A549 (cell line): ENCODE measurements around the gene NSUN5. TPM values are rescaled to one million over a fixed set of nuclear protein-coding genes. Genes with fewer than 3 reads are reported as not detected.

ENCODE experiments used
- ATAC-seq, 2 experiments: fragments of 200-7000 bp in 1 of 2; fragments of >200 bp in 1 of 2; cut with Nextera tagmentation in 1 of 2; cut with Tn5 transposase in 1 of 2; 3 replicates each; pipeline versions ENCODE4 v1.8.0 to v1.9.1; 2018 to 2020; ENCODE audit warnings: mild to moderate bottlenecking in 1 of 2, moderate library complexity in 1 of 2
- CTCF ChIA-PET: fragments of 300-600 bp; sonication (Branson Sonifier 250); formaldehyde crosslinking; extraction: SDS; loops from one replicate; lab custom pipeline; 2021; ENCODE audit warnings: antibody characterized with exemption, inconsistent platforms; lab: Yijun Ruan, JAX
- POLR2A ChIA-PET: fragments of 350-600 bp; formaldehyde crosslinking; extraction: SDS; loops from one replicate; lab custom pipeline; 2021; ENCODE audit warnings: antibody characterized with exemption, inconsistent platforms; lab: Yijun Ruan, JAX
- DNase-seq, 2 experiments: peaks; one replicate each; pipeline versions ENCODE4 v3.0.0 to v3.0.0-alpha.2; 2011 to 2016; ENCODE audit warnings: low read depth in 1 of 2, low spot score in 1 of 2
- FAIRE-seq: peaks from 2 replicates; lab custom pipeline; 2011; peaks lifted over from hg19 to GRCh38; lab: Jason Lieb, UNC
- H3K27ac ChIP-seq, 2 experiments: fragments of >200 bp; sonication (Bioruptor Twin); formaldehyde crosslinking; 3 replicates each; pipeline ENCODE4 v1.5.1; 2016 to 2017
- H3K4me1 ChIP-seq: fragments of >200 bp; sonication (Bioruptor Twin); formaldehyde crosslinking; 3 replicates; pipeline ENCODE4 v1.6.1; 2016
- H3K4me2 ChIP-seq: fragments of >200 bp; sonication (Bioruptor Twin); formaldehyde crosslinking; 3 replicates; pipeline ENCODE4 v1.6.1; 2016
- H3K4me3 ChIP-seq: fragments of >200 bp; sonication (Bioruptor Twin); formaldehyde crosslinking; 3 replicates; pipeline ENCODE4 v1.5.1; 2016
- H3K9me3 ChIP-seq: fragments of >200 bp; sonication (Bioruptor Twin); formaldehyde crosslinking; 3 replicates; pipeline ENCODE4 v1.6.1; 2016
- CBX2 ChIP-seq: fragments of 200-600 bp; sonication (generic); IDR thresholded peaks from 2 replicates; pipeline ENCODE4 v1.6.1; 2016; ENCODE audit warnings: low read depth, mild to moderate bottlenecking, borderline replicate concordance
- CHD4 ChIP-seq: fragments of 200-600 bp; sonication (generic); IDR thresholded peaks from 2 replicates; pipeline ENCODE4 v1.6.1; 2016; ENCODE audit warnings: antibody characterized with exemption, mild to moderate bottlenecking, borderline replicate concordance
- FOSB ChIP-seq: fragments of 250-450 bp; sonication (Bioruptor Pico); IDR thresholded peaks from 2 replicates; pipeline ENCODE4 v1.5.0; 2020; ENCODE audit warnings: mild to moderate bottlenecking, moderate library complexity
- FOSL2 ChIP-seq, 2 experiments: fragments of 450-650 bp in 1 of 2; fragments of >200 bp in 1 of 2; sonication (Bioruptor Twin) in 1 of 2; formaldehyde crosslinking; IDR thresholded peaks; 2 replicates each; pipeline versions ENCODE4 v1.5.0 to v1.6.1; 2016 to 2020; ENCODE audit warnings: mild to moderate bottlenecking in 1 of 2, moderate library complexity in 1 of 2
- HDAC2 ChIP-seq: fragments of 200-600 bp; sonication (generic); IDR thresholded peaks from 2 replicates; pipeline ENCODE4 v1.6.1; 2016
- HEYL ChIP-seq: fragments of 250-450 bp; sonication (Bioruptor Pico); IDR thresholded peaks from 2 replicates; pipeline ENCODE4 v1.8.0; 2021; ENCODE audit warnings: mild to moderate bottlenecking, moderate library complexity
- HOXA7 ChIP-seq: fragments of 250-450 bp; sonication (Bioruptor Pico); IDR thresholded peaks from 2 replicates; pipeline ENCODE4 v1.5.0; 2020; ENCODE audit warnings: mild to moderate bottlenecking, moderate library complexity
- JUN ChIP-seq, 2 experiments: fragments of >200 bp; sonication (Bioruptor Twin); formaldehyde crosslinking; IDR thresholded peaks; 2 replicates in 1 of 2; 3 replicates in 1 of 2; pipeline ENCODE4 v1.6.1; 2016 to 2017
- JUNB ChIP-seq: fragments of >200 bp; sonication (Bioruptor Twin); formaldehyde crosslinking; IDR thresholded peaks from 2 replicates; pipeline ENCODE4 v1.6.1; 2016
- KDM1A ChIP-seq: fragments of 200-600 bp; sonication (generic); IDR thresholded peaks from 2 replicates; pipeline ENCODE4 v1.6.1; 2016; ENCODE audit warnings: low read depth, mild to moderate bottlenecking
- MAZ ChIP-seq: fragments of 150-350 bp; IDR thresholded peaks from 2 replicates; pipeline ENCODE4 v1.6.1; 2014; ENCODE audit warnings: antibody characterized with exemption, low read depth, low read length, borderline replicate concordance
- NPAS2 ChIP-seq: fragments of 250-450 bp; sonication (Bioruptor Pico); IDR thresholded peaks from 2 replicates; pipeline ENCODE4 v1.8.0; 2022; ENCODE audit warnings: mild to moderate bottlenecking, moderate library complexity, borderline replicate concordance
- NR3C1 ChIP-seq: fragments of >200 bp; sonication (Bioruptor Twin); formaldehyde crosslinking; IDR thresholded peaks from 3 replicates; pipeline ENCODE4 v1.6.1; 2017
- PHF8 ChIP-seq: fragments of 200-600 bp; sonication (generic); IDR thresholded peaks from 2 replicates; pipeline ENCODE4 v1.6.1; 2016; ENCODE audit warnings: low read depth, mild to moderate bottlenecking, antibody characterized with exemption, moderate library complexity, borderline replicate concordance
- RAD21 ChIP-seq, 2 experiments: fragments of >200 bp in 1 of 2; sonication (Bioruptor Twin) in 1 of 2; formaldehyde crosslinking in 1 of 2; IDR thresholded peaks in 1 of 2; conservative IDR thresholded peaks in 1 of 2; 2 replicates in 1 of 2; 3 replicates in 1 of 2; pipeline ENCODE4 v1.6.1; 2012 to 2018; ENCODE audit warnings: inconsistent platforms in 1 of 2
- RFX5 ChIP-seq: fragments of 450-650 bp; IDR thresholded peaks from 2 replicates; pipeline ENCODE4 v1.7.1; 2014; ENCODE audit warnings: antibody characterized with exemption, mild to moderate bottlenecking, moderate library complexity
- SMC3 ChIP-seq: fragments of >200 bp; sonication (Bioruptor Twin); formaldehyde crosslinking; IDR thresholded peaks from 3 replicates; pipeline ENCODE4 v1.6.1; 2018; ENCODE audit warnings: inconsistent platforms
- TP53 ChIP-seq: fragments of 250-450 bp; sonication (Bioruptor Pico); IDR thresholded peaks from 2 replicates; pipeline ENCODE4 v1.5.0; 2021; ENCODE audit warnings: mild to moderate bottlenecking, moderate library complexity
- ZC3H11A ChIP-seq: fragments of 450-650 bp; IDR thresholded peaks from 2 replicates; pipeline ENCODE4 v1.6.1; 2014; ENCODE audit warnings: antibody characterized with exemption, mild to moderate bottlenecking
- ZFP36 ChIP-seq: fragments of 450-650 bp; IDR thresholded peaks from 2 replicates; pipeline ENCODE4 v1.6.1; 2014; ENCODE audit warnings: borderline replicate concordance; ENCODE audit not compliant: partially characterized antibody
- WGBS: methylation state at CpG from one replicate; pipeline ENCODE4 v1.1.6; 2017; ENCODE audit errors: missing lambda C conversion rate; 5-methylcytosine and 5-hydroxymethylcytosine counted together
- polyA plus RNA-seq, 4 experiments: library from polyadenylated mRNA; depleted of rRNA in 3 of 4; stranded (reverse); fragments of >200 nt; fragmentation: RNase III in 1 of 4; extraction: RNeasy Plus Mini Kit Qiagen cat#74134 plus additional on column Dnase treatment in 1 of 4; gene quantifications; 2 replicates in 3 of 4; 3 replicates in 1 of 4; pipeline ENCODE4 v1.2.3, GENCODE V29; 2011 to 2017
- TF ChIP-seq, protein P1 (sequence below): IDR thresholded peaks from 2 replicates; pipeline ENCODE4 v1.6.1; 2012; ENCODE audit warnings: low read depth, borderline replicate concordance
- TF ChIP-seq, protein P2 (sequence below): fragments of 150-350 bp; IDR thresholded peaks from 2 replicates; pipeline ENCODE4 v1.6.1; 2014; ENCODE audit warnings: low read depth, mild to moderate bottlenecking, low read length
- TF ChIP-seq, protein P3 (sequence below): IDR thresholded peaks from 2 replicates; pipeline ENCODE4 v1.6.1; 2012
- TF ChIP-seq, protein P4 (sequence below): fragments of >200 bp; sonication (Bioruptor Twin); formaldehyde crosslinking; IDR thresholded peaks from 2 replicates; pipeline ENCODE4 v1.6.1; 2016
- TF ChIP-seq, protein P5 (sequence below): fragments of 250-450 bp; sonication (Bioruptor Pico); IDR thresholded peaks from 2 replicates; pipeline ENCODE4 v1.5.0; 2020; ENCODE audit warnings: low read depth, mild to moderate bottlenecking, moderate library complexity
- TF ChIP-seq, protein P6 (sequence below): fragments of >200 bp; sonication (Bioruptor Twin); formaldehyde crosslinking; IDR thresholded peaks from 3 replicates; pipeline ENCODE4 v1.6.1; 2016
- TF ChIP-seq, protein P7 (sequence below): fragments of >200 bp; sonication (Bioruptor Twin); formaldehyde crosslinking; IDR thresholded peaks from 3 replicates; pipeline ENCODE4 v1.5.1; 2016

The NSUN5 gene
- polyA plus RNA-seq, 2 of the 4 experiments (the other 2 are of a cell fraction) = 38.3 to 38.9 TPM

DNA sequence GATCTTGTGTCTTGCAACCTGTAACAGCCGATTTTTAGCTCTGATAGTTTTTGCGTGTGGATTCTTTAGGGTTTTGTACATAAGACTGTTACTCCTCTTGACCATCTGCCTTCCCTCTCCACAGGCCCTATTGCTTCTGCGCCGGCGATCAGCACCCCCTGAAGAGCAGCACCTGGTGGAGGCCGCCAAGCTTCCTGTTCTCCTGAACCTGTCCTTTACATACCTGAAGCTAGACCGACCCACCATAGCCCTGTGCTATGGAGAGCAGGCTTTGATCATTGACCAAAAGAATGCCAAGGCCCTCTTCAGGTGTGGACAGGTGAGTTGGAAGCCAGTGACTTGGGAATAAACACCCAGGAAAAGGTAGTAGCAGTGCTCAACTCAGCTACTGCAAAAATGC lies 31.9 kb upstream of the NSUN5 start:
- Histone ChIP-seq H3K4me2 (no peak overlapping the region), H3K4me1 (peaks cover 8% of the 10 kb centered on the region; the same call in 2 of the 3 replicates), H3K27ac (no peak overlapping the region)
- ATAC-seq (no peak), DNase-seq (no peak)
- WGBS = 78% methylated on average over 7 of the region's 7 CpGs
- CTCF ChIA-PET = interaction anchor here (1.2 to 7.2 kb wide), 3 partner anchors 11 to 112 kb away, joined by 3 to 57 read pairs (median 6); no protein-coding TSS in a partner anchor
- POLR2A ChIA-PET = no interaction called here
- TF ChIP-seq MAZ (no peak), NPAS2 (no peak), CBX2 (no peak), ZC3H11A (no peak), NR3C1 (no peak), HDAC2 (no peak), RAD21 (conservative IDR thresholded peaks at IDR 0.05 in 1 of 2, IDR thresholded peaks at IDR 0.05 in 1 of 2) (no peak), FOSL2 (IDR thresholded peaks at IDR 0.05) (no peak), FOSL2 (CRISPR knock-in tag; IDR thresholded peaks at IDR 0.05) (no peak), RFX5 (no peak), TP53 (CRISPR knock-in tag) (no peak), PHF8 (no peak)
- TF ChIP-seq, protein P1, sequence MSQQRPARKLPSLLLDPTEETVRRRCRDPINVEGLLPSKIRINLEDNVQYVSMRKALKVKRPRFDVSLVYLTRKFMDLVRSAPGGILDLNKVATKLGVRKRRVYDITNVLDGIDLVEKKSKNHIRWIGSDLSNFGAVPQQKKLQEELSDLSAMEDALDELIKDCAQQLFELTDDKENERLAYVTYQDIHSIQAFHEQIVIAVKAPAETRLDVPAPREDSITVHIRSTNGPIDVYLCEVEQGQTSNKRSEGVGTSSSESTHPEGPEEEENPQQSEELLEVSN = no peak
- TF ChIP-seq, protein P2, sequence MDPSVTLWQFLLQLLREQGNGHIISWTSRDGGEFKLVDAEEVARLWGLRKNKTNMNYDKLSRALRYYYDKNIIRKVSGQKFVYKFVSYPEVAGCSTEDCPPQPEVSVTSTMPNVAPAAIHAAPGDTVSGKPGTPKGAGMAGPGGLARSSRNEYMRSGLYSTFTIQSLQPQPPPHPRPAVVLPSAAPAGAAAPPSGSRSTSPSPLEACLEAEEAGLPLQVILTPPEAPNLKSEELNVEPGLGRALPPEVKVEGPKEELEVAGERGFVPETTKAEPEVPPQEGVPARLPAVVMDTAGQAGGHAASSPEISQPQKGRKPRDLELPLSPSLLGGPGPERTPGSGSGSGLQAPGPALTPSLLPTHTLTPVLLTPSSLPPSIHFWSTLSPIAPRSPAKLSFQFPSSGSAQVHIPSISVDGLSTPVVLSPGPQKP = no peak
- TF ChIP-seq, protein P3, sequence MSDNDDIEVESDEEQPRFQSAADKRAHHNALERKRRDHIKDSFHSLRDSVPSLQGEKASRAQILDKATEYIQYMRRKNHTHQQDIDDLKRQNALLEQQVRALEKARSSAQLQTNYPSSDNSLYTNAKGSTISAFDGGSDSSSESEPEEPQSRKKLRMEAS = no peak
- TF ChIP-seq, protein P4, sequence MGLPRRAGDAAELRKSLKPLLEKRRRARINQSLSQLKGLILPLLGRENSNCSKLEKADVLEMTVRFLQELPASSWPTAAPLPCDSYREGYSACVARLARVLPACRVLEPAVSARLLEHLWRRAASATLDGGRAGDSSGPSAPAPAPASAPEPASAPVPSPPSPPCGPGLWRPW = no peak
- TF ChIP-seq, all 56 proteins: peak for 0
- H3K9me3 ChIP-seq = no peaks in the 10 kb centered on the region
- FAIRE-seq = no peak
- no peak overlapping the region for H3K4me3 ChIP-seq

DNA sequence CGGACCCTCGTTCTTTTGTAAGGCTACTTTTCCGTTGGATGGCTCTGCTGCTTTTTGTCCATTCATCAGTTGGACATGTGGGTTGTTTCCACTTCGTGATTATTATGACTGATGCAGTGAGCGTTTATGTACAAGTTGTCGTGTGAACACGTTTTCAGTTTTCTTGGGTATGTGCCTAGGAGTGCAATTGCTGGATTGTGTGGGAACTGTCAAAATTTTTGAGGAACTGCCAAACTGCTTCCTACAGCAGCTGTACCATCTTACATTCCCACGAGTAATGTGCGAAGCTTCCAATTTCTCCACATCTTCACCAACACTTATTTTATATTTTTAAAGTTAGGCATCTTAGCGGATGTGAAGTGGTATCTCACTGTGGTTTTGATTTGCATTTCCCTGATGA lies 29.7 kb upstream of the NSUN5 start:
- H3K4me2 ChIP-seq = no peak overlapping the region
- TF ChIP-seq FOSB (CRISPR knock-in tag) (no peak), KDM1A (no peak), TP53 (CRISPR knock-in tag) (no peak), HDAC2 (no peak)
- TF ChIP-seq, all 56 proteins: peak for 0
- peaks cover 8% of the 10 kb centered on the region; the same call in 2 of the 3 replicates for H3K4me1 ChIP-seq
- FAIRE-seq (no peak), DNase-seq (no peak), ATAC-seq (no peak)
- CTCF ChIA-PET = interaction anchor here (1.4 kb wide), 1 partner anchor 114 kb away, joined by 5 read pairs; no protein-coding TSS in a partner anchor
- 67% methylated on average over 10 of the region's 10 CpGs for WGBS
- POLR2A ChIA-PET = no interaction called here
- H3K4me3 ChIP-seq = no peak overlapping the region
- H3K9me3 ChIP-seq = no peaks in the 10 kb centered on the region
- H3K27ac ChIP-seq = no peak overlapping the region

DNA sequence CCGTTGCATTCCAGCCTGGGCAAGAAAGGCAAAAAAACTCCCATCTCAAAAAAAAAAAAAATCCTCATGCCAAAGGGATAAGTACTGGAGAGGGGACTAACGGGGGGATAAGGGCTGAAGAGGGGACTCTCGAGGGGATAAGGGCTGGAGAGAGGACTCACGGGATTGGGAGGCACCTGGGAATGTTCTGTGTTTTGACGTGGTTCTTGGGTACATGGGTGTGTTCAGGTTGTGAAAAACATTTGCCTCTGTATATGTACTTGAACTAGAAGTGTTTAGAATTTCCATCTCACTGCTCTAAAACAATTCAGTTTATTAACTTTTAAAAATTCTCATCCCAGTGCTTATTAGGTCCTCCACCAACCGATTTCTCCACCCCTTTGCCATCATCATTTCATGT lies 23.8 kb upstream of the NSUN5 start:
- TF ChIP-seq JUN (IDR thresholded peaks at IDR 0.05) (no peak), SMC3 (no peak), HOXA7 (CRISPR knock-in tag) (no peak), JUNB (no peak), HEYL (no peak), CHD4 (no peak), FOSB (CRISPR knock-in tag) (no peak), MAZ (no peak), HDAC2 (no peak), NPAS2 (no peak), ZFP36 (no peak), RAD21 (conservative IDR thresholded peaks at IDR 0.05 in 1 of 2, IDR thresholded peaks at IDR 0.05 in 1 of 2) (no peak)
- TF ChIP-seq, protein P5, sequence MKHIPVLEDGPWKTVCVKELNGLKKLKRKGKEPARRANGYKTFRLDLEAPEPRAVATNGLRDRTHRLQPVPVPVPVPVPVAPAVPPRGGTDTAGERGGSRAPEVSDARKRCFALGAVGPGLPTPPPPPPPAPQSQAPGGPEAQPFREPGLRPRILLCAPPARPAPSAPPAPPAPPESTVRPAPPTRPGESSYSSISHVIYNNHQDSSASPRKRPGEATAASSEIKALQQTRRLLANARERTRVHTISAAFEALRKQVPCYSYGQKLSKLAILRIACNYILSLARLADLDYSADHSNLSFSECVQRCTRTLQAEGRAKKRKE (CRISPR knock-in tag) = no peak
- TF ChIP-seq, protein P6, sequence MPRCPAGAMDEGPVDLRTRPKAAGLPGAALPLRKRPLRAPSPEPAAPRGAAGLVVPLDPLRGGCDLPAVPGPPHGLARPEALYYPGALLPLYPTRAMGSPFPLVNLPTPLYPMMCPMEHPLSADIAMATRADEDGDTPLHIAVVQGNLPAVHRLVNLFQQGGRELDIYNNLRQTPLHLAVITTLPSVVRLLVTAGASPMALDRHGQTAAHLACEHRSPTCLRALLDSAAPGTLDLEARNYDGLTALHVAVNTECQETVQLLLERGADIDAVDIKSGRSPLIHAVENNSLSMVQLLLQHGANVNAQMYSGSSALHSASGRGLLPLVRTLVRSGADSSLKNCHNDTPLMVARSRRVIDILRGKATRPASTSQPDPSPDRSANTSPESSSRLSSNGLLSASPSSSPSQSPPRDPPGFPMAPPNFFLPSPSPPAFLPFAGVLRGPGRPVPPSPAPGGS = no peak
- TF ChIP-seq, protein P3 = no peak
- TF ChIP-seq, protein P7, sequence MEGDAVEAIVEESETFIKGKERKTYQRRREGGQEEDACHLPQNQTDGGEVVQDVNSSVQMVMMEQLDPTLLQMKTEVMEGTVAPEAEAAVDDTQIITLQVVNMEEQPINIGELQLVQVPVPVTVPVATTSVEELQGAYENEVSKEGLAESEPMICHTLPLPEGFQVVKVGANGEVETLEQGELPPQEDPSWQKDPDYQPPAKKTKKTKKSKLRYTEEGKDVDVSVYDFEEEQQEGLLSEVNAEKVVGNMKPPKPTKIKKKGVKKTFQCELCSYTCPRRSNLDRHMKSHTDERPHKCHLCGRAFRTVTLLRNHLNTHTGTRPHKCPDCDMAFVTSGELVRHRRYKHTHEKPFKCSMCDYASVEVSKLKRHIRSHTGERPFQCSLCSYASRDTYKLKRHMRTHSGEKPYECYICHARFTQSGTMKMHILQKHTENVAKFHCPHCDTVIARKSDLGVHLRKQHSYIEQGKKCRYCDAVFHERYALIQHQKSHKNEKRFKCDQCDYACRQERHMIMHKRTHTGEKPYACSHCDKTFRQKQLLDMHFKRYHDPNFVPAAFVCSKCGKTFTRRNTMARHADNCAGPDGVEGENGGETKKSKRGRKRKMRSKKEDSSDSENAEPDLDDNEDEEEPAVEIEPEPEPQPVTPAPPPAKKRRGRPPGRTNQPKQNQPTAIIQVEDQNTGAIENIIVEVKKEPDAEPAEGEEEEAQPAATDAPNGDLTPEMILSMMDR = no peak
- 29% methylated on average over 6 of the region's 6 CpGs for WGBS
- no peak overlapping the region for H3K4me3 ChIP-seq
- FAIRE-seq (no peak), DNase-seq (no peak), ATAC-seq (no peak)
- H3K27ac ChIP-seq = no peak overlapping the region
- H3K9me3 ChIP-seq = no peaks in the 10 kb centered on the region
- H3K4me2 ChIP-seq = no peak overlapping the region
- no peaks in the 10 kb centered on the region for H3K4me1 ChIP-seq
- CTCF ChIA-PET = interaction anchor here (1.1 to 5.2 kb wide), 5 partner anchors 7 to 119 kb away, joined by 3 to 45 read pairs (median 8); no protein-coding TSS in a partner anchor
- POLR2A ChIA-PET = no interaction called here
